OCI-LY7 (cell line): ENCODE data around the gene C12orf43. TPM values are rescaled to one million over a fixed set of nuclear protein-coding genes. Genes with fewer than 3 reads are reported as not detected.
A peak's percentile ranks its signal among the peaks of the same experiment; 100 is the strongest.

Experiments
- BruUV-seq: library from RNA; stranded (reverse); fragments of 400-500 nt; replicated peaks from 2 replicates; lab custom pipeline; 2021; lab: Mats Ljungman, UMichigan
- CTCF ChIA-PET: fragments of 300-600 bp; sonication (Branson Sonifier 250); formaldehyde crosslinking; loops from one replicate; lab custom pipeline; 2022; ENCODE audit warnings: antibody characterized with exemption; ENCODE audit not compliant: unreplicated experiment; lab: Charles Lee
- POLR2A ChIA-PET: fragments of 300-600 bp; sonication (Branson Sonifier 250); formaldehyde crosslinking; loops from one replicate; lab custom pipeline; 2022; ENCODE audit warnings: antibody characterized with exemption; lab: Charles Lee
- DNase-seq: peaks from one replicate; pipeline ENCODE4 v3.0.0-alpha.2; 2015; ENCODE audit warnings: low spot score
- H2AFZ ChIP-seq: fragments of 200-600 bp; sonication (generic), shearing (Covaris generic); 2 replicates; pipeline ENCODE4 v1.6.1; 2014; ENCODE audit warnings: mild to moderate bottlenecking, antibody characterized with exemption, low read length, moderate library complexity
- H3K27ac ChIP-seq: fragments of 200-600 bp; sonication (generic); 2 replicates; pipeline ENCODE4 v1.5.1; 2014; ENCODE audit warnings: mixed run types, low read depth, mild to moderate bottlenecking, moderate library complexity, low read length, inconsistent platforms; ENCODE audit not compliant: poor library complexity, severe bottlenecking
- H3K36me3 ChIP-seq: fragments of 200-600 bp; sonication (generic); 2 replicates; pipeline ENCODE4 v1.6.1; 2014; ENCODE audit warnings: mild to moderate bottlenecking, antibody characterized with exemption, low read length, moderate library complexity, mixed read lengths; ENCODE audit not compliant: insufficient read depth
- H3K4me1 ChIP-seq: fragments of 200-600 bp; sonication (generic); 2 replicates; pipeline ENCODE4 v1.5.1; 2014; ENCODE audit warnings: mild to moderate bottlenecking, low read length; ENCODE audit not compliant: insufficient read depth, poor library complexity, severe bottlenecking
- H3K4me2 ChIP-seq: fragments of 200-600 bp; sonication (generic); 2 replicates; pipeline ENCODE4 v1.6.1; 2014; ENCODE audit warnings: mild to moderate bottlenecking, low read length
- H3K4me3 ChIP-seq: fragments of 200-600 bp; sonication (generic); 2 replicates; pipeline ENCODE4 v1.5.1; 2014; ENCODE audit warnings: mild to moderate bottlenecking, low read depth, low read length; ENCODE audit not compliant: poor library complexity, severe bottlenecking
- H3K79me2 ChIP-seq: fragments of 200-600 bp; sonication (generic); 2 replicates; pipeline ENCODE4 v1.6.1; 2016; ENCODE audit warnings: low read depth, mild to moderate bottlenecking, low read length, moderate library complexity, mixed read lengths; ENCODE audit not compliant: insufficient read depth
- H3K9me2 ChIP-seq: fragments of 200-600 bp; sonication (generic); 2 replicates; pipeline ENCODE4 v1.6.1; 2016; ENCODE audit warnings: mild to moderate bottlenecking, low read length, mixed read lengths; ENCODE audit not compliant: insufficient read depth
- H3K9me3 ChIP-seq: fragments of 200-600 bp; sonication (generic); 2 replicates; pipeline ENCODE4 v1.6.1; 2014; ENCODE audit warnings: mild to moderate bottlenecking, mixed run types, low read length, mixed read lengths
- H4K20me1 ChIP-seq: fragments of 200-600 bp; sonication (generic); 2 replicates; pipeline ENCODE4 v1.6.1; 2014; ENCODE audit warnings: mild to moderate bottlenecking, antibody characterized with exemption, low read length, moderate library complexity, mixed read lengths; ENCODE audit not compliant: insufficient read depth
- CTCF ChIP-seq: fragments of 200-600 bp; sonication (generic); conservative IDR thresholded peaks from 2 replicates; pipeline ENCODE4 v1.5.1; 2014; ENCODE audit warnings: mild to moderate bottlenecking, antibody characterized with exemption, low read length, moderate library complexity, mixed read lengths
- EZH2phosphoT487 ChIP-seq: fragments of 200-600 bp; sonication (generic); IDR thresholded peaks from 2 replicates; pipeline ENCODE4 v1.6.1; 2018; ENCODE audit warnings: low read depth, borderline replicate concordance, mild to moderate bottlenecking, mixed run types, antibody characterized with exemption, low read length, moderate library complexity, mixed read lengths
- intact Hi-C: fragments of 100-400 bp; cut with micrococcal nuclease; formaldehyde crosslinking; loops from one replicate; pipeline ENCODE4 v1.10.0; 2022; ENCODE audit not compliant: unreplicated experiment
- total RNA-seq, 2 experiments: library from RNA; depleted of rRNA in 1 of 2; stranded (reverse); fragments of >200 nt in 1 of 2; shearing (Covaris generic) in 1 of 2; gene quantifications; 2 replicates each; pipeline ENCODE4 v1.2.3, GENCODE V29; 2014 to 2022

C12orf43 gene
- total RNA-seq, 2 experiments from 2014 or later, result 21.4 to 24.7 TPM

- no peak overlapping the region for H3K4me2 ChIP-seq
- H3K9me2 ChIP-seq, result no peaks in the 10 kb centered on the region
- BruUV-seq, result no TSS peak
- intact Hi-C loops, result no loop called here
- H3K36me3 ChIP-seq, result peaks cover 67% of the 10 kb centered on the region
- no peak overlapping the region for H2AFZ ChIP-seq
- CTCF ChIA-PET, result no interaction called here
- H3K9me3 ChIP-seq, result no peaks in the 10 kb centered on the region
- DNase-seq, result peak; percentile 31
- H3K4me1 ChIP-seq, result peaks cover 1% of the 10 kb centered on the region
- peaks cover 2% of the 10 kb centered on the region; the same call in 1 of the 2 replicates for H3K79me2 ChIP-seq
- H3K27ac ChIP-seq, result no peak overlapping the region
- TF ChIP-seq EZH2phosphoT487, result no peak
- peak; percentile 47 for TF ChIP-seq CTCF
- H3K4me3 ChIP-seq, result no peak overlapping the region
- POLR2A ChIA-PET, result no interaction called here
- H4K20me1 ChIP-seq, result no peaks in the 10 kb centered on the region
Measured at GRCh38 chr12:121009741-121010140, 6.5 kb downstream of the C12orf43 start.

DNA sequence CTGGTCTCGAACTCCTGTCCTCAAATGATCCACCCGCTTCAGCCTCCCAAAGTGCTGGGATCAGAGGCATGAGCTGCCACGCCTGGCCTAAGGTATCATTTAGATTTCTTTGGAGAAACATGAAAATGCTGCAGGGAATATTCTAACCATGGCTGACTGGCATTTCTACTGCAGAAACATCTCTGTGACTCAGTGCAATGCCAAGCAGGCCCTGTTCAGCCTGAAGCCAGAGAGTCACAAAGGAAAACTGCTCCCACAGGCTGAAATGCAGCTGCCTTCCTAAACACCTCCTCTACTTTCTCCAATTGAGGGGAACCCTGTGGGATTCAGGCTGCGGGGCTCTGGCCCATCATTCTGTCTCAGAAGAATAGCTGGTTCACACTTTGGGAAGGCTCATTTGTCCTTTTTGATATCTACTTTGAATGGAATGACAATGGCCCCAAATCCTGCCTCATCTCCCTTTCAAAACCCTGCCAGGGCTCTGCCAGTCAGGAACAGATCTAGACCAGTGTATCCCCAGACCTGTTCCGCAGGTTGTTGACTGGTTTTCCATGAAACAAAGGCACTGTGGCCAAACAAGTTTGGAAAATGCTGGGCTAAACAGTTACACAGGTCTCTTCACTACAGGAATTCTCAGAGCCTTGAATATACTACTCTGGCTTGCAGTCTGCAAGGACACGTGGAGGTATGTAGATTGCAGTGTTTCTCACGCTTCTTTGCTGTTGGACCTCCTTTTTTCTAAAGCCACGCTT lies 7.8 kb downstream of the C12orf43 start:
- Histone ChIP-seq H3K9me2 (no peaks in the 10 kb centered on the region), H3K36me3 (peaks cover 79% of the 10 kb centered on the region), H3K4me2 (no peak overlapping the region), H3K4me1 (no peaks in the 10 kb centered on the region), H4K20me1 (no peaks in the 10 kb centered on the region), H2AFZ (no peak overlapping the region), H3K4me3 (no peak overlapping the region), H3K79me2 (no peaks in the 10 kb centered on the region), H3K27ac (no peak overlapping the region), H3K9me3 (no peaks in the 10 kb centered on the region)
- TF ChIP-seq CTCF (no peak), EZH2phosphoT487 (no peak)
- CTCF ChIA-PET, result no interaction called here
- POLR2A ChIA-PET, result no interaction called here
- intact Hi-C loops, result no loop called here
- no peak for DNase-seq
- no TSS peak for BruUV-seq

- BruUV-seq, result no TSS peak
- H3K9me2 ChIP-seq, result no peaks in the 10 kb centered on the region
- no peaks in the 10 kb centered on the region for H4K20me1 ChIP-seq
- TF ChIP-seq EZH2phosphoT487 (no peak), CTCF (peak; percentile 76)
- intact Hi-C loops, result no loop called here
- peak; percentile 35 for DNase-seq
- H2AFZ ChIP-seq, result no peak overlapping the region
- H3K36me3 ChIP-seq, result peaks cover 75% of the 10 kb centered on the region
- no peaks in the 10 kb centered on the region for H3K79me2 ChIP-seq
- H3K4me2 ChIP-seq, result no peak overlapping the region
- no peak overlapping the region for H3K27ac ChIP-seq
- no peak overlapping the region for H3K4me3 ChIP-seq
- POLR2A ChIA-PET, result interaction anchor here (0.6 kb wide), 1 partner anchor 95 kb away, joined by 8 read pairs; no protein-coding TSS in a partner anchor
- no peaks in the 10 kb centered on the region for H3K4me1 ChIP-seq
- H3K9me3 ChIP-seq, result no peaks in the 10 kb centered on the region
- CTCF ChIA-PET, result interaction anchor here (1.0 kb wide), 1 partner anchor 9 kb away, joined by 4 read pairs; no protein-coding TSS in a partner anchor
Measured at GRCh38 chr12:121005346-121005815, 10.9 kb downstream of the C12orf43 start.
